HG03095 (cell line): ENCODE measurements around the gene CEP164.

Experiments
- ATAC-seq: cut with Tn5 transposase; IDR thresholded peaks from one replicate; pipeline ENCODE4 v1.9.1; 2021; ENCODE audit warnings: moderate library complexity; ENCODE audit not compliant: unreplicated experiment

The CEP164 gene

GRCh38 chr11:117417856-117418255 lies 90.2 kb downstream of the CEP164 start:
- no peak for ATAC-seq

GRCh38 chr11:117418737-117419481 lies 91.3 kb downstream of the CEP164 start:
- ATAC-seq: no peak

GRCh38 chr11:117419482-117420142 lies 92.0 kb downstream of the CEP164 start:
- no peak for ATAC-seq

- ATAC-seq: no peak
Measured at GRCh38 chr11:117420143-117420485, 92.5 kb downstream of the CEP164 start.

GRCh38 chr11:117420598-117420997 lies 92.9 kb downstream of the CEP164 start:
- ATAC-seq: no peak

- no peak for ATAC-seq
Measured at GRCh38 chr11:117421041-117421440, 93.4 kb downstream of the CEP164 start.

- ATAC-seq: no peak
Measured at GRCh38 chr11:117421476-117421875, 93.8 kb downstream of the CEP164 start.

GRCh38 chr11:117423046-117423575 lies 95.5 kb downstream of the CEP164 start:
- no peak for ATAC-seq

- ATAC-seq: no peak
Measured at GRCh38 chr11:117424781-117425180, 97.1 kb downstream of the CEP164 start.

- ATAC-seq: no peak
Measured at GRCh38 chr11:117425679-117426296, 98.1 kb downstream of the CEP164 start.

GRCh38 chr11:117426297-117426685 lies 98.6 kb downstream of the CEP164 start:
- no peak for ATAC-seq

GRCh38 chr11:117426941-117427340 lies 99.3 kb downstream of the CEP164 start:
- no peak for ATAC-seq

GRCh38 chr11:117427356-117427874 lies 99.8 kb downstream of the CEP164 start:
- no peak for ATAC-seq

- no peak for ATAC-seq
Measured at GRCh38 chr11:117428186-117428855, 100.7 kb downstream of the CEP164 start.

GRCh38 chr11:117428856-117429229 lies 101.2 kb downstream of the CEP164 start:
- no peak for ATAC-seq

- no peak for ATAC-seq
Measured at GRCh38 chr11:117430293-117430955, 102.8 kb downstream of the CEP164 start.

- ATAC-seq: no peak
Measured at GRCh38 chr11:117431436-117431835, 103.8 kb downstream of the CEP164 start.

- ATAC-seq: no peak
Measured at GRCh38 chr11:117433717-117434116, 106.1 kb downstream of the CEP164 start.

- no peak for ATAC-seq
Measured at GRCh38 chr11:117434481-117434880, 106.8 kb downstream of the CEP164 start.

- ATAC-seq: no peak
Measured at GRCh38 chr11:117435326-117435725, 107.7 kb downstream of the CEP164 start.
